KOPT-K1 (cell line): ENCODE measurements around the gene MPIG6B.

ENCODE experiments used
- H3K27ac ChIP-seq: fragments of 200-600 bp; sonication (generic); 2 replicates; pipeline ENCODE4 v1.5.1; 2016; ENCODE audit warnings: antibody characterized with exemption, mild to moderate bottlenecking, low read depth, low read length; ENCODE audit not compliant: poor library complexity, severe bottlenecking
- H3K36me3 ChIP-seq: fragments of 200-600 bp; sonication (generic); 2 replicates; pipeline ENCODE4 v1.5.1; 2017; ENCODE audit warnings: antibody characterized with exemption, mild to moderate bottlenecking, low read length, moderate library complexity; ENCODE audit not compliant: insufficient read depth
- H3K9me3 ChIP-seq: fragments of 200-600 bp; sonication (generic); 2 replicates; pipeline ENCODE4 v1.5.1; 2017; ENCODE audit warnings: antibody characterized with exemption, low read length, mild to moderate bottlenecking; ENCODE audit not compliant: insufficient read depth, poor library complexity, severe bottlenecking

MPIG6B gene

GRCh38 chr6:31723245-31723979, at the start of gene MPIG6B:
Gene MPIG6B (plus strand): TSS chr6:31723373. CDS start chr6:31723384, 11 bp downstream.
- H3K36me3 ChIP-seq = peaks cover 13% of the 10 kb centered on the region
- H3K9me3 ChIP-seq = no peaks in the 10 kb centered on the region
- peak within 1 kb of the TSS; percentile 74 for H3K27ac ChIP-seq

- Histone ChIP-seq H3K27ac (no peak overlapping the region), H3K9me3 (no peaks in the 10 kb centered on the region), H3K36me3 (peaks cover 35% of the 10 kb centered on the region)
These were observed 46.8 kb upstream of the MPIG6B start for GRCh38 chr6:31676322-31676903.

DNA sequence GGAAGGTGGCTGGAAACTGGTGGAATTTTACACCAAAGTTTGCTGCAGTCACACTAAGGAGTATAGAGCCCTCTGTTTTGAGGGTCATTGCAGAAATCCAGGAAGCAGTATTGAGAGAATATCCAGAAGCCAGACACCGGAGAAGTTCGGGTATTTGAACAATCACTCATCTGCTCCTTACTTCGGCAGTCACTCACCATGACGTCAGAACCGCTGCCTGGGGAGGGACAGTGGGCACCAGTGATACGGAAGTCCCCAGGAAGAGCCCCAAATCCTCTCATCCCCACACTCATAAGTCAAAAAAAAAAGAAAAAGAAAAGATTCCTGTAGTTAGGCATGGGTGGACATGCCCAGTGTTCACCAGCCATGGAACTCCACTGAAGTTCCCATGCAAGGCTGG, 46.3 kb upstream of the MPIG6B start:
- Histone ChIP-seq H3K27ac (no peak overlapping the region), H3K9me3 (no peaks in the 10 kb centered on the region), H3K36me3 (peaks cover 31% of the 10 kb centered on the region)

- Histone ChIP-seq H3K9me3 (no peaks in the 10 kb centered on the region), H3K36me3 (peaks cover 21% of the 10 kb centered on the region), H3K27ac (no peak overlapping the region)
These were observed 45.2 kb upstream of the MPIG6B start for GRCh38 chr6:31677955-31678354.

GRCh38 chr6:31680226-31681134, 42.7 kb upstream of the MPIG6B start, which contains the start of gene LY6G5C:
Gene LY6G5C (minus strand): TSS chr6:31681067. CDS start chr6:31680373, 694 bp downstream.
- Histone ChIP-seq H3K9me3 (no peaks in the 10 kb centered on the region), H3K27ac (no peak within 1 kb of the TSS), H3K36me3 (peaks cover 23% of the 10 kb centered on the region; the same call in 1 of the 2 replicates)

- Histone ChIP-seq H3K36me3 (peaks cover 31% of the 10 kb centered on the region), H3K9me3 (no peaks in the 10 kb centered on the region), H3K27ac (no peak overlapping the region)
These were observed 42.0 kb upstream of the MPIG6B start for GRCh38 chr6:31681135-31681671.

- Histone ChIP-seq H3K27ac (no peak overlapping the region), H3K36me3 (peaks cover 55% of the 10 kb centered on the region), H3K9me3 (no peaks in the 10 kb centered on the region)
These were observed 39.6 kb upstream of the MPIG6B start for GRCh38 chr6:31683591-31683990.

DNA sequence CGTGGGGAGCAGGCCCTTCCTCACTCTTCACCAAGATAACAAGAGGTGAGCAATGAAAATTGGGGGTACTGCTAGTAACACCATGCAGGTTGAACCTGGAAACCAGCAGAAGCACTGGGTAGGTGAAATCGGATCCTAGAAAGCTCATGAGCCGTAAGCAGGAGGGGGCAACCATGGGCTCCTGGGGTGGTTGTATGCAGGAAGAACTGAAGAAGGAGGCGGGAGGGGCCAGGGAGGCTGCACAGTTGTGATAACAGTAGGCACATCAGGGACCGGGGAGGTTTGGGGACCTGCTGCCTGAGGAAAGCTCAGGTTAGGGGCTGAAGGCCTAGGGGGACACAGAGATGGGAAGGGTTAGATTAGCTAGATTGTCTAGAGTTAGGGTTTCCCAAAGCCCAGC, 36.7 kb upstream of the MPIG6B start:
- H3K9me3 ChIP-seq = no peaks in the 10 kb centered on the region
- H3K27ac ChIP-seq = no peak overlapping the region
- H3K36me3 ChIP-seq = peaks cover 83% of the 10 kb centered on the region

- Histone ChIP-seq H3K9me3 (no peaks in the 10 kb centered on the region), H3K36me3 (peaks cover 92% of the 10 kb centered on the region), H3K27ac (no peak overlapping the region)
These were observed 35.9 kb upstream of the MPIG6B start for GRCh38 chr6:31687321-31687720.

DNA sequence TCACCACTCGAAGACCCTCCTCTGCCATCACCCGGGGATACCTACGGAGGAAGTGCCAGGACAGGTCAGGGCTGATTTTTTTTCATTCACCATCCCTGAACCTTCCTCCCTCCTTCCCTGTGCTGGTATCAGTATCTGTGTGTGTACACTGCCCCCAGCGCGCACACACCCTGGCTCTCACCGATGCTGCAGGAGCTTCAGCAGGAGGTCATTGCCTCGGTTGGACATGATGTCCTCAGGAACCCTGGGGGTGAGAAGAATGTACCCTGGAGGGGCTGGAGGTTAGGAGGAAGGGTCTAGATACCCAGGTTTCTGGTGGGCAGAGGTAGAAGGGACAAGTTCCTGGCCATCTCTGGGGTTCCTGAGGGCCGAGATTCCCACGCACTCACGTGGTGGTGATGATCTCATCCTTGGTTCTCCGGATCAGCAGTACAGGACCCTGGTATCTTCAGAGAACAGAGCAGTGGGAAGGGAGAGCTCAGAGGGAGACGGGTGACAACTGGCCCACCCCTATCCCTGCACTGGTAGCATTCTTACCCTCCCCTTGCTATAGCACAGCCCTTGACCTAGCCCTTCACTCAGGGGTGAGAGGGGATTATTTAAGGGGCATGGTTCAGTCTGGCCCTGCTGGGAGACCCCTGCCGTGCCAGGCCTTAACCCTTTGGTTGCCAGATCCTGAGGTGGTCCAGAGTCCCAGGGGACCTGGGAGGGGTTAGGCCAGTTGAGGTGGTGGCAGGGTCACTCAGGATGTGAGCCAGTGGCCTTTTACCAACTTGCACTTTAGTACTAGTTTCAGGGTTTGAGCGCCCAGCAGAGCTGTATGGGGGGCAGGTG, 35.1 kb upstream of the MPIG6B start:
- Histone ChIP-seq H3K36me3 (peaks cover 97% of the 10 kb centered on the region), H3K9me3 (no peaks in the 10 kb centered on the region), H3K27ac (no peak overlapping the region)

DNA sequence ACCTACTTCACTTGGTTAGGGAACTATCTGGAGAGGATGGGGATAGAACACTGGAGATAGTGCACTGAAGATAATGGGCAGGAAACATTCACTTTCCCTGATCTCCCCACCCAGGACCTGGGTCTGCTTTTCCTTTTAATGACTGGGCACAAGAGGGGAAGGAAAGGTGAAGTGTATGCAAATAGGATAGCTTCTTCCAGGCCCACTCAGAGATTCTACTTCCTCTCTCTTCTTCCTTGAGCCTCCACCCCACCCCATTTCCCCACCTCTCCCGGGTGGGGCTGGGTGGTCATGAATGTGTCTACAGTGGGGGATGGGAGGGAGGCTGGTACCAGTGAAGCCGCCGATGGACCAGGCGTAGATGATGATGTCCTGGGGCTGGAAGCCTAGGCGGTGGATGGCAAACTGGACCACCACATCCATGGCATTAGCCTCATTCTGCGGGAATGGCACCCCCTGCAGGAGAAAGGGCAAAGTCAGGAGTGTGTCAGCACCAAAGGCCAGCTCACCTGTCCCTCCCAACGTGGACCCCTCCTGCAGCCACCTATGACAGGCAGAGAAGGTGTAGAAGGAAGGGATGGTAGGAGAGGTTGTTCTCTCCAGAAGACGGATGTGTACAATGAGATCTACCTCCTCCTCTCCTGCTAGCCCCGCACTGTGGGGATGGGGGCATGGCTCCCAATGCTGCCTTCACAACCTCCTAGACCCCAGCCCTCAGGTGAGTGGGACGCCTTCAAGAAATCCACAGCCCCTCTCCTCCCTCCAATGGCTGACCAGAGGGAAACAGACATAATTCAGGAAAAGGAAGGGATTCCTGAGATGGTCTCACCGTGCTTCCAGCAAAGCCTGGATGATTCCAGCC, 33.7 kb upstream of the MPIG6B start:
- Histone ChIP-seq H3K36me3 (peaks cover 97% of the 10 kb centered on the region), H3K9me3 (no peaks in the 10 kb centered on the region), H3K27ac (no peak overlapping the region)

DNA sequence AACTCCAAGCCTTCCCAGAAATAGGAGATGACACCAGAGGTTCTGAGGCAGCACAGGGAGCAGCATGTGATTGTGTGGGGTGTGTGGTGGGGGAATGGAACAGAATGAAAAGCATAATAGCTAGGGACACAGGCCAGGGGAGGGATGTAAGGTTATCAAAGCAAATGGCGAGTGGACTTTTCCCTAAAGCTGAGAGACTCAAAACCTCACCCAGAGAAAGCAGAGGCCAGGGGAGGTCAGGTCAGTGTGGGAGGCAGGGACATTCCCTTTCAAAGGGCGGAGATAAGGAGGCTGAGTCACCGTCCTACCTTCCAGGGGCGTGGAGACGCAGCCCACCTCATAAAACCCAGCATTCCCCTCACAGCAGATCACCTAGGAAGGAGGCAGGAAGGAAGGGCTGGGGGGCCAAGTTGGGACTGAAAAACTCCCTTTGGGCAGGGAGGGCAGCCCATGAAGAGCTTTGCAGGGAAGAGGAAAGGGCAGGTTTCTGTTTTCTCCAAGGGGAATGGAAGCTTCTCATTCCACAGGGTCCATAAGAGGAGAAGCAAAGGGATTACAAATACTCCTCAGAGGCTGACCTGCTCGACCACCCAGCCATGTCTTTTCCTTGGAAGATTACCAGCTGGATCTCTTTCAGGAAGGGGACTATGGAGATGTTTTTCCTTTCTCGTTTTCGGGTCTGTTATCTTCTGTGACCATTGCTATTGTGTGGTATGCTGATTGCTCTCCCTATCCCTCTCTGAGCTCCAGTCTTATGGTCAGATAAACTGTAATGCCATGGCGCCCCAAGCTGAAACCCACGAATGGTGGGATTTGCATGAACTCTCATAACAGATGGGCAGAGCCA, 32.7 kb upstream of the MPIG6B start:
- Histone ChIP-seq H3K27ac (no peak overlapping the region), H3K36me3 (peaks cover 100% of the 10 kb centered on the region), H3K9me3 (no peaks in the 10 kb centered on the region)

- no peaks in the 10 kb centered on the region for H3K9me3 ChIP-seq
- no peak overlapping the region for H3K27ac ChIP-seq
- H3K36me3 ChIP-seq = peaks cover 99% of the 10 kb centered on the region
These were observed 32.1 kb upstream of the MPIG6B start for GRCh38 chr6:31691078-31691463.
